Measurements from ENCODE around the gene FAM229A.
"Not testable (repeated sequence)": the region's sequence is repeated elsewhere in the genome, so short reads cannot be mapped to it uniquely, and the experiment has no call there.

Gene FAM229A

GRCh38 chr1:32376199-32376598 is 13.9 kb upstream of the FAM229A start:
- no peak for DNase-seq

- DNase-seq: no peak
These were observed 11.8 kb upstream of the FAM229A start for GRCh38 chr1:32373996-32374592.

DNA sequence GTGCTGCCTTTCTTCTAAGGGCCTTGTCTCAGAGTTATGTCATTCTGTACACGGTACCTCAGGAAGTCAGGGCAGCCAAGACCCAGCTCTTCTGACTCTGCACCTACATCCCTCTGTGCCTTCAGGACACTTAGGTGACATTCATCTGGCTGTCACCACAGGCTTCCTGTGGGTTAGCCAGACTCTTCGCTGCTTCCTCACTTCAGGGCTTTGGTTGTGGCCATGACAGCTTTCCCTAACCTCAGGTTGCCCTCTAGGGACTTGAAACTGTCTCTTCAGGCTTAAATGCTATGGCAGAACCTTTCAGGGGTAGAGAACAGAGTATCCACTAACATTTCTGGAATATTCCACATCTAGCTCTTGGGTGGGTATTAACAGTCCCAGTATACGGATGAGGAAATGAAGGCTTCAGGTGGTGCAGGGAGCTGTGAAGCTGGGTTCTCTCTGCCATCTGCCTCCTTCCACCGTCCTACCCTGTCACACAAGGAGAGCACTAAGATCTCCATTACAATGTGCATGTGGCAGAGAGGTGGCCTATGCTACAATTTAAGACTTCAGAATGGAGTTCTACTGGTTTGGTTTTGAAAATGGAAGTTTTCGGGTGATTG is 10.0 kb upstream of the FAM229A start:
- peak; percentile 42 for DNase-seq

DNA sequence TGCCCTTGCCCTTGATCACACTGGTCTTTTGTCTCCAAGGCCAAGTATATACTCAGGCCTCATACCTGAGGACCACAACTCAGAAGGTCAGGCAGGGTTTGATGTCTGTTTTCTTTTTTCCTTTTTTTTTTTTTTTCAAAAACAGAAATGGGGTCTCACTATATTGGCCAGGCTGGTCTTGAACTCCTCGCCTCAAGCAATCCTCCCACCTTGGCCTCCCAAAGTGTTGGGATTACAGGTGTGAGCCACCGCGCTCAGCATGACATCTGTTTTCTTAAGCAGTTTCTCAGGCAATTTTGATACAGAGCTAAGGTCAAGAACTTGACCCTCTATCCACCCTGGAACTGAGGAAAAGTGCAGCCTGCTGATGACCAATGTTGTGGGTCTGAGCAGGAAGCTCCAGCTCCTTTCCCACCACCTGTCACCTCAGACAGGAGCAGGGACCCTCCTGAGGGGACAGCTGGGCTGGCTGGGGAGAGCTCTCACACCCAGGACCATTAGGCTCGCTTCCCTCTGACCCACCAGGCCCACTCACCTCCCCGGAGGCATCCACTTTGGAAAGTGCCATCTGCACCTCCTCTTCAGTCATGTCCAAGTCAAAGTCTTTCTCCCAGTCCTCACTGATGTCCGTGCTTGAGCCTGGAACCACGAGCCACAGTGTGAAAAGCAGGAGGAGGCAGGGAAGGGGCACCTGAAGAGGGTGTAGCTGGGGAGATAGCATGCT is 5.8 kb upstream of the FAM229A start:
- no peak for DNase-seq

DNA sequence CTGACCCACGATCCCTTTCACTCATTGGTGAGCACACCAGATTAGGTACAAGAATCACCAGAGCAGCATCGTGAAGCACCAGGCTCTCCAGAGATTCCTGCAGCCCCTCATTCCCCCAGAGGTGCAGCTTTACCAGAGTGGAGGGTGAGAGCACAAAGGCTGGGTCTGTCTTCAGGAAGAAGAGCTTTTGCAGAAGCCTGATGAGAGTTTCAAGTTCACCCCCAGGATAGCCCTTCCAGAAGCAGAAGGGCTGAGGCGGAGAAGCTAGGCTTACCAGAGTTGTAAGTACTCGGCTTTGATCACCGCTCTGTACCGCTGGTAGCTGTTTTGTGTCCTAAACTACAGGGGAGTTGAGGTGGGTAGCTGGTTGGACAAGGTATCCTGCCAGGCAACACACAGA is 3.2 kb upstream of the FAM229A start:
- DNase-seq: no peak

DNA sequence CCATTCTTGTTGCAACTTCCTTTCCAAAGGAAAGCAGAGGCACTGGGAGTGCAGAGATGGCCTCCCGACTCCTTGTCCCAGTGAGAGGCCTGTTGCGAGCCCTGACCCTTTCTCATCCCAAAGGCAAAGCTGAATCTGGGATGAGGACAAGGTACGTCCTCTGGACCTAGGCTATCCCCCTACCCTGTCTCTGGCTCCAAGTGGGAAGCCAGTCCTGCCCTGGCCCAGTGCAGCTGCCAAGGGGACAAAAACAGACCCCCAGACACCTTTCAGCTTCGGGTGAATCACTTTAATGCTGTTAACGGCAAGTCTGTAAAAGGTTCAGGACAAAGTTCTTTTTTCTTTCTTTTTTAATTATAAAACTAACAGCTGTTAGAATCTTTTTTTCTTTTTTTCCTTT is 2.6 kb upstream of the FAM229A start:
- no peak for DNase-seq

GRCh38 chr1:32363713-32364112 is 1.4 kb upstream of the FAM229A start:
- DNase-seq: no peak

GRCh38 chr1:32361674-32362473 is 411 bp downstream of the FAM229A start:
- no peak for DNase-seq

DNA sequence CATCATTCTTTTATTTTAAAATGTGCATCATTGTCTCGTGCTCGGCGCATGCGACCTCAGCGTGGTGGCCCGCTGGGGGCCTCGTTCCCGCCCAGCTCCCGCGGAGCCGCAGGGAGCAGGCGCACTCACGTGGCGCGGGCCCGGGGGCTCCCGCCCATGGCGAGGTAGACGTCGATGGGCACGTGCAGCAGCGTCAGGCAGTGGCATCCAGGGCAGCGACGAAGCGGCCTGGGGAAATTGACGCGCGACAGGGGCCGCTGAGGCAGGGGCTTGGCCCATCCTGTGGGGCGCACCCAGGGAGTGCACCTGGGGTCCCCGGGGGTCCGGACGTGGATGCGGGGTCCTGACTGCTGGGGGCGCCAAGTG is 994 bp downstream of the FAM229A start:
- DNase-seq: no peak

DNA sequence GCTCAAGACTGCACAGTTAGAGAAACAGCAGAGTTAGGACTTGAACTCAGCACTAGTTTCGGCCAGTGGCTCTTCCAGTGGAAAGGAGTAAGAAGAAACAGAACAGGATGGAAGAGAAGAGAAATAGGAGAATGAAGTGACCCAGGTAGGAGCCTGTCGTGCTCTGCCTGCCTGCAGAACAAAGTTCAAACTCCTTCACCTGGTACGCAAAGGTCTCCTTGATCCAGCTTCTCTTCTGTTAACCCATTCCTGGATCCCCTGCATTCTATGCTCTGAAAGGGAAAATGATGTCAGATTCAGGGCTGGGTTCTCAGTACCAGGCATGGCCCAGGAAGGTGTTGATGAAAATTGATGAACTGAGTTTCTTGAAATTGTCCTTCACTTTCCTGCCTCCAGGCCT is 3.9 kb downstream of the FAM229A start:
- no peak for DNase-seq

GRCh38 chr1:32357614-32358013 is 4.7 kb downstream of the FAM229A start:
- DNase-seq: no peak

GRCh38 chr1:32356478-32356877 is 5.8 kb downstream of the FAM229A start:
- DNase-seq: no peak

DNA sequence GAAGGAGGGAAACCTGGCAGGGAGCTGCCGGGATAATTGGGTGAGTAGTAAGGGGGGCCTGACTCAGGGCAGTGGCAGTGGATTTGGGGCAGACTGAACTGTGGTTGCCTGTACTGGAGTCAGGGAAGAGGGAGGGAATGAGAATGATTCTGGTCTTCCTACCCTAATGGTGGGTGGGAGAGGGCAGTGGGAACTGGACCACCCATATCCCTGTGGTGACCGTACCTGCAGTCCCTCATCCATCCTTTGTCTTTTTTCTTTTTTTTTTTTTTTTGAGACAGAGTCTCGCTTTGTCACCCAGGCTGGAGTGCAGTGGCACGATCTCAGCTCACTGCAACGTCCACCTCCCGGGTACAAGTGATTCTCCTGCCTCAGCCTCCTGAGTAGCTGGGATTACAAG is 6.5 kb downstream of the FAM229A start:
- not testable (repeated sequence) for DNase-seq

- DNase-seq: no peak
These were observed 8.3 kb downstream of the FAM229A start for GRCh38 chr1:32353886-32354570.

DNA sequence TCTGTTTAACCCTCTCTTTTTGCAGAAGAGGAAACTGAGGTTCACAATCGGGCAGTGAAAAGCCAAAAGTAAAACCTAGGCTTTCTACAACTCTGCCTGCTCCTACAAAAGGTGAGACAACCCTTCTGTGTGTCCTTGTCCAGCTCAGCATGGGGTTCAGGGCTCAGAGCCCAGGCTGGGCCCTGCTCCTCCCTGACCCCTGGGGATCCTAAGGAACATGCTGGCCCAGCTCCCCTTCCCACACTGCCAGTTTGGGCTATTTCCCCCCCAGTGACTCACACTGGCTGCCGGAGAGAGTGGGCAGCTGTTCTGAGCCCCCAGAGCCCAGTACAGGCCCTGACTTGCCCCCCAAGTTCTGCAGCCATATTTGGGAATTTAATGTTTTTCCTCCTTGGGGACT is 8.9 kb downstream of the FAM229A start:
- DNase-seq: no peak

GRCh38 chr1:32352831-32353383 is 9.4 kb downstream of the FAM229A start:
- no peak for DNase-seq

GRCh38 chr1:32352239-32352745 is 10.0 kb downstream of the FAM229A start:
- DNase-seq: no peak

DNA sequence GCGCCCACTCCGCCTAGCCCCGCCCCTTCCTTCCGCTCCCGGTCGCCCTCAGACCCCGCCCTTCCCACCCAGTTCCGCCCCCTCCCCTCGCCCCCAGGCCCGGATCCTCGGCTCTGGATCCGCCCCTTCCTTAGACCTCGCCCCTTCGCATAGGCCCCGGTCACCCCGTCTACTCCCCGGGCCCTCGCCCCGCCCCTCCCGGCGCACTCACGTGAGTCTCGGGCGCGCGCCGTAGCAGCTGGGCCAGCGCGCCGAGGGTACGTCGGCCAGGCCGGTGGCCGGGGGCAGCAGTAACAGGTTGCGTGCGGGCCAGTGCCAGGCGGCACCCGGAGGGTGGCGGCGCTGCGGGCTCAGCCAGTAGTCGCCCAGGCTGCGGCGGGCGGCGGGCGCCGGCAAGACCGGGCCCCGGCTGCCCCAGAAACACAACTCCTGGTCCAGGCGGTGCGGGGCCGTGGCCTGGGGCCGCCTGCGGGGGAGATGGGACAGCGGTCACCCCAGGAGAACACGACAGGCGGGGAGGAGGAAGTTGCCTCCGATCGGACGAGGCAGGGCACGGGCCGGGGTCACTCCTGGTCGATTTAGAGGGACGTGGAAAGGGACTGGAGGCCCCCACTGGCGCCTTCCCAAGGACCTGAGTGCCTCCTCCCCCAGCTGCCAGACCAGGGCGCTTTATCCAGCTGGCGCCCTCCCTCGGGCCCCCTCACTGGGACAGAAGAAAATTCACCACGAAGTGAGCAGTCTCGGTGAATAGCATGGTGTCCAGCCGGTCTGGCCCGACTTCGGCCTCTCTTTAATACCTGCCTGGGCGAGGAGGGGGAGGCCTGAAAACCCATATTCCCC is 10.7 kb downstream of the FAM229A start:
- peak; percentile 89 for DNase-seq

DNA sequence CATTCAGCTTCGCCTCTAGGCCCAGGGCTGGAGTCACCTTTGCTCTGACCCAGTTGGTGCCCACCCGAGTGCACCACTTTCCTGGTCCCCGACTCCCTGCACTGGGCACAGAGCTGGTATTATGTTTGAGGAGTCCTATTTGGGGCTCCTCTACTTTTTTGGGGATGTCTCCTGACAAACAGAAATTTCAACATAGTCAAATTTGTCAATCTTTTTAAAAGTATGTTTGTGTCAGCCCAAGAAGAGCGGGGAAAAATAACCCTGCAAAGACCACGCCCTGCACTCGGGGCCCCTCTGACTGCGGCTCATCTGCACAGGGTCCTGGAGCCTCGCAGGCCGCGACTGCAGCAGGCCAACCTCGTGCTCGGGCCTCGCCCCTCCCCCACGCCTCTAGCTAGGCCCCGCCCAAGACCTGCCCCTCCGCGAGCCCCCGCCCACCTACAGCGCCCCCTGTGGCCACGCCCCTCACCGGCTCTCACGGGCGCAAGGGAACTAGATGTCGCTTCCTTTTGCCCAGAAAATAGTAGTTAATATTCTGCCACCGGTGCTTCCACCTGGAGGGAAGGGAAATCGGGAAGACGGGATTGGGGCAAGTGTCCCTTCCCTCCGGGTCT is 11.4 kb downstream of the FAM229A start:
- peak; percentile 68 for DNase-seq

DNA sequence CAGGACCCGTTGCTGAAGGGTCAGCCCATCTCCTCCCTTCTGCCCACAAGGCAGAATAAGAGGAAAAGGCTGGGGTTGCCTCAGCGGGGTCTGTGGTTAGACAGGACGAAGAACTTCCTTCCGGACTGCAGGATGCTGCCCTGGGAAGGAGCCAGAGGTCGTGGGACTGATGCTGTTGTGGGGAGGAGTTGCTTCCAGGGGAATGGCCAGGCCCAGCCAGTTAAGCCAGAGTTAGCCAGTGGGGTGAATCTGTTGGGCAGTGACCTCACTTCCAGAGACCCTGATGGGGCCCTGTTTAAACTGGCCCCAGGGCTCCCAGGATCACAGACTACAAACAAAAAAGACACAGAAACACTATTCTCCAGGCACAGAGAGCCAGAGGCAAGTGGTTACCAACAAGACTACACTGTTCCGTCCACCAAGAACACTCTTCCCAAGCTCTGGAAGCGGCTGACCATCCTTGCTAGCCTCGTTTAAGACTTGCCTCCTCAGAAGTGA is 13.0 kb downstream of the FAM229A start:
- DNase-seq: no peak
